Prostate gland (tissue), 2 donors: ENCODE data around the gene GFI1.

Experiments
- POLR2A ChIP-seq: fragments of 450-650 bp; IDR thresholded peaks from one replicate; pipeline ENCODE4 v1.6.1; 2016; ENCODE audit warnings: antibody characterized with exemption, mild to moderate bottlenecking
- POLR2AphosphoS5 ChIP-seq: sonication (generic); formaldehyde crosslinking; IDR thresholded peaks from one replicate; pipeline ENCODE4 v1.6.1; 2017; ENCODE audit warnings: antibody characterized with exemption
- TF ChIP-seq, protein P1 (sequence below), 4 experiments: fragments of 200-600 bp in 2 of 4; fragments of 450-650 bp in 2 of 4; sonication (generic) in 2 of 4; IDR thresholded peaks; 1 replicate in 3 of 4; 2 replicates in 1 of 4; pipeline ENCODE4 v1.5.1; 2016 to 2019; ENCODE audit warnings: antibody characterized with exemption in 4 of 4, mild to moderate bottlenecking in 2 of 4, moderate library complexity in 2 of 4

DNA sequence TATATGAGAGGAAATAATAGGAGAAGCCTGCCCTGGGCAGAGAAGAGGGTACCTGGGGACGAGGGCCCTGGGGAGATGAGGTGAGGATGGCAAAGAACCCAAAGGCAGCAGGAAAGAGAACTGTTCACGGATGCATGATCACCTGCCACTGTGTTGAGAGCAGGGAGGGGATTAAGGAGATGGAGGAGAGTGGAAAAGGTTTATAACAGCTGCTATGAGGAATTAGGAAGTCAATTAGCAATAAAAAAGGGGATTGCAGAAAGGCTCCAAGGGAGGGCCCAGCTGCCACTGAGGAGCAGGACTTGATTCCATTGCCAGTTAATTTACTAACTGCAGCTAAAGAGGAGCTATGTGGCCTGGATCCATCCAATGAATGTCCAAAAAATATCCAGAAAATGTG, 61.1 kb downstream of the GFI1 start:
- TF ChIP-seq, protein P1, sequence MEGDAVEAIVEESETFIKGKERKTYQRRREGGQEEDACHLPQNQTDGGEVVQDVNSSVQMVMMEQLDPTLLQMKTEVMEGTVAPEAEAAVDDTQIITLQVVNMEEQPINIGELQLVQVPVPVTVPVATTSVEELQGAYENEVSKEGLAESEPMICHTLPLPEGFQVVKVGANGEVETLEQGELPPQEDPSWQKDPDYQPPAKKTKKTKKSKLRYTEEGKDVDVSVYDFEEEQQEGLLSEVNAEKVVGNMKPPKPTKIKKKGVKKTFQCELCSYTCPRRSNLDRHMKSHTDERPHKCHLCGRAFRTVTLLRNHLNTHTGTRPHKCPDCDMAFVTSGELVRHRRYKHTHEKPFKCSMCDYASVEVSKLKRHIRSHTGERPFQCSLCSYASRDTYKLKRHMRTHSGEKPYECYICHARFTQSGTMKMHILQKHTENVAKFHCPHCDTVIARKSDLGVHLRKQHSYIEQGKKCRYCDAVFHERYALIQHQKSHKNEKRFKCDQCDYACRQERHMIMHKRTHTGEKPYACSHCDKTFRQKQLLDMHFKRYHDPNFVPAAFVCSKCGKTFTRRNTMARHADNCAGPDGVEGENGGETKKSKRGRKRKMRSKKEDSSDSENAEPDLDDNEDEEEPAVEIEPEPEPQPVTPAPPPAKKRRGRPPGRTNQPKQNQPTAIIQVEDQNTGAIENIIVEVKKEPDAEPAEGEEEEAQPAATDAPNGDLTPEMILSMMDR (IDR thresholded peaks at IDR 0.05), result no peak
- TF ChIP-seq POLR2A, result no peak
- no peak for TF ChIP-seq POLR2AphosphoS5
